ENCODE data around the gene DNAJC27.

DNA sequence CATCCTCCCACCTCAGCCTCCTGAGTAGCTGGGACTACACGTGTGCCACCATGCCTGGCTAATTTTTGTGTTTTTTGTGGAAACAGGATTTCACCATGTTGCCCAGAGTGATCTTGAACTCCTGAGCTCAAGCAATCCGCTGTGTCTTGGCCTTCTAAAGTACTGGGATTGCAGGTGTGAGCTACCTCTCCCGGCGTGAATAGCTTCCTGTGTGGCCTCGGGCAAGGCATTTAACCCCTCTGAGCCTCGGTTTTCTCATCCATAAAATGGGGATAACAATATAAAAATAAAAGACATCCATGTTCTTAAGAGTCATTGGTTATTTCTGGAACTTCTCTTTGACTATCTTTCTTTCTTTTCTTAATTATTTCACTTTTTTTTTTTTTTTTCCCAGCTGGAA, 32.4 kb downstream of the DNAJC27 start:
- TF ChIP-seq, protein P1, sequence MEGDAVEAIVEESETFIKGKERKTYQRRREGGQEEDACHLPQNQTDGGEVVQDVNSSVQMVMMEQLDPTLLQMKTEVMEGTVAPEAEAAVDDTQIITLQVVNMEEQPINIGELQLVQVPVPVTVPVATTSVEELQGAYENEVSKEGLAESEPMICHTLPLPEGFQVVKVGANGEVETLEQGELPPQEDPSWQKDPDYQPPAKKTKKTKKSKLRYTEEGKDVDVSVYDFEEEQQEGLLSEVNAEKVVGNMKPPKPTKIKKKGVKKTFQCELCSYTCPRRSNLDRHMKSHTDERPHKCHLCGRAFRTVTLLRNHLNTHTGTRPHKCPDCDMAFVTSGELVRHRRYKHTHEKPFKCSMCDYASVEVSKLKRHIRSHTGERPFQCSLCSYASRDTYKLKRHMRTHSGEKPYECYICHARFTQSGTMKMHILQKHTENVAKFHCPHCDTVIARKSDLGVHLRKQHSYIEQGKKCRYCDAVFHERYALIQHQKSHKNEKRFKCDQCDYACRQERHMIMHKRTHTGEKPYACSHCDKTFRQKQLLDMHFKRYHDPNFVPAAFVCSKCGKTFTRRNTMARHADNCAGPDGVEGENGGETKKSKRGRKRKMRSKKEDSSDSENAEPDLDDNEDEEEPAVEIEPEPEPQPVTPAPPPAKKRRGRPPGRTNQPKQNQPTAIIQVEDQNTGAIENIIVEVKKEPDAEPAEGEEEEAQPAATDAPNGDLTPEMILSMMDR (conservative IDR thresholded peaks at IDR 0.05; ENCODE audit: low read depth, low read length) = no peak
- TF ChIP-seq EZH2 (IDR thresholded peaks at IDR 0.05; ENCODE audit: low read length, unreplicated experiment) = no peak

Measured in PC-3 (cell line).